IMR-90 (cell line): Measurements from ENCODE around the gene PDGFC. TPM values are rescaled to one million over a fixed set of nuclear protein-coding genes. Genes with fewer than 3 reads are reported as not detected.

Source experiments
- ATAC-seq: fragments of 200-7000 bp; cut with Tn5 transposase; 2 replicates; pipeline ENCODE4 v1.9.1; 2020; ENCODE audit warnings: low read depth, mild to moderate bottlenecking, moderate library complexity
- BruUV-seq: library from RNA; stranded (reverse); fragments of 400-500 nt; replicated peaks from 2 replicates; lab custom pipeline; 2021; lab: Mats Ljungman, UMichigan
- CTCF ChIA-PET: fragments of 300-600 bp; formaldehyde crosslinking; extraction: SDS; loops from one replicate; lab custom pipeline; 2021; ENCODE audit warnings: antibody characterized with exemption; lab: Yijun Ruan, JAX
- POLR2A ChIA-PET: fragments of 300-600 bp; sonication (Branson Sonifier 250); formaldehyde crosslinking; loops from one replicate; lab custom pipeline; 2022; ENCODE audit warnings: antibody characterized with exemption; ENCODE audit not compliant: unreplicated experiment; lab: Charles Lee
- DNase-seq: peaks from one replicate; pipeline ENCODE4 v3.0.0; 2013
- H2AFZ ChIP-seq: replicated peaks from 2 replicates; pipeline ENCODE3; 2013; ENCODE audit warnings: low read length, mild to moderate bottlenecking; ENCODE audit not compliant: poor library complexity
- H2AK5ac ChIP-seq: 2 replicates; pipeline ENCODE4 v1.6.1; 2013; ENCODE audit warnings: low read depth, low read length, inconsistent platforms
- H2AK9ac ChIP-seq: replicated peaks from 2 replicates; pipeline ENCODE3; 2013; ENCODE audit warnings: mild to moderate bottlenecking, low read depth, low read length, moderate library complexity; ENCODE audit not compliant: poor library complexity
- H2BK120ac ChIP-seq: 2 replicates; pipeline ENCODE4 v1.6.1; 2013; ENCODE audit warnings: low read depth, low read length, inconsistent platforms
- H2BK15ac ChIP-seq: 3 replicates; pipeline ENCODE4 v1.6.1; 2013; ENCODE audit warnings: low read depth, low read length, inconsistent platforms
- H2BK20ac ChIP-seq: 2 replicates; pipeline ENCODE4 v1.6.1; 2013; ENCODE audit warnings: low read depth, mild to moderate bottlenecking, inconsistent platforms, low read length, moderate library complexity
- H2BK5ac ChIP-seq: 2 replicates; pipeline ENCODE4 v1.6.1; 2013; ENCODE audit warnings: mild to moderate bottlenecking, low read depth, low read length, inconsistent platforms; ENCODE audit not compliant: poor library complexity, severe bottlenecking
- H3K14ac ChIP-seq: replicated peaks from 2 replicates; pipeline ENCODE4 v1.6.1; 2013; ENCODE audit warnings: low read depth, low read length, inconsistent platforms
- H3K18ac ChIP-seq: 2 replicates; pipeline ENCODE4 v1.6.1; 2013; ENCODE audit warnings: low read depth, low read length, control low read depth
- H3K23ac ChIP-seq: 2 replicates; pipeline ENCODE4 v1.6.1; 2013; ENCODE audit warnings: low read depth, low read length, inconsistent platforms
- H3K27ac ChIP-seq: 2 replicates; pipeline ENCODE4 v1.5.1; 2013; ENCODE audit warnings: mild to moderate bottlenecking, control low read depth, low read length; ENCODE audit not compliant: insufficient read depth
- H3K27me3 ChIP-seq: 2 replicates; pipeline ENCODE4 v1.6.1; 2013; ENCODE audit warnings: low read length; ENCODE audit not compliant: control insufficient read depth, insufficient read depth
- H3K36me3 ChIP-seq: 2 replicates; pipeline ENCODE4 v1.6.1; 2013; ENCODE audit warnings: low read length, mixed read lengths; ENCODE audit not compliant: control insufficient read depth, insufficient read depth
- H3K4ac ChIP-seq: 2 replicates; pipeline ENCODE4 v1.6.1; 2013; ENCODE audit warnings: low read depth, low read length, inconsistent platforms
- H3K4me1 ChIP-seq: 2 replicates; pipeline ENCODE4 v1.6.1; 2013; ENCODE audit warnings: low read length, mixed read lengths; ENCODE audit not compliant: control insufficient read depth, insufficient read depth
- H3K4me2 ChIP-seq: 2 replicates; pipeline ENCODE4 v1.6.1; 2013; ENCODE audit warnings: low read depth, mild to moderate bottlenecking, control low read depth, low read length, moderate library complexity
- H3K4me3 ChIP-seq: 2 replicates; pipeline ENCODE4 v1.5.1; 2013; ENCODE audit warnings: low read depth, mild to moderate bottlenecking, control low read depth, low read length, moderate library complexity; ENCODE audit not compliant: insufficient read depth
- H3K56ac ChIP-seq: 2 replicates; pipeline ENCODE4 v1.6.1; 2013; ENCODE audit warnings: low read length, inconsistent platforms; ENCODE audit not compliant: insufficient read depth; ENCODE audit errors: extremely low read depth
- H3K79me1 ChIP-seq, 2 experiments: 2 replicates each; pipeline ENCODE4 v1.6.1; 2013; ENCODE audit warnings: low read length in 2 of 2, inconsistent platforms in 1 of 2, low read depth in 1 of 2
- H3K9ac ChIP-seq: 2 replicates; pipeline ENCODE4 v1.6.1; 2013; ENCODE audit warnings: low read depth, low read length, control low read depth
- H3K9me1 ChIP-seq: 2 replicates; pipeline ENCODE4 v1.6.1; 2013; ENCODE audit warnings: low read length, inconsistent platforms; ENCODE audit not compliant: insufficient read depth
- H3K9me3 ChIP-seq: 2 replicates; pipeline ENCODE4 v1.6.1; 2013; ENCODE audit warnings: low read length; ENCODE audit not compliant: control insufficient read depth, insufficient read depth
- H4K20me1 ChIP-seq: 2 replicates; pipeline ENCODE4 v1.6.1; 2013; ENCODE audit warnings: low read length, inconsistent platforms; ENCODE audit not compliant: insufficient read depth
- H4K5ac ChIP-seq: 2 replicates; pipeline ENCODE4 v1.6.1; 2013; ENCODE audit warnings: mild to moderate bottlenecking, low read depth, low read length, control low read depth
- H4K8ac ChIP-seq, 2 experiments: 2 replicates each; pipeline ENCODE4 v1.6.1; 2013; ENCODE audit warnings: low read depth in 2 of 2, low read length in 2 of 2, control low read depth in 1 of 2, inconsistent platforms in 1 of 2
- H4K91ac ChIP-seq: 2 replicates; pipeline ENCODE4 v1.6.1; 2013; ENCODE audit warnings: low read depth, low read length, inconsistent platforms; ENCODE audit not compliant: insufficient read depth
- CEBPB ChIP-seq: IDR thresholded peaks from 2 replicates; pipeline ENCODE4 v1.6.1; 2012; ENCODE audit warnings: low read depth, low read length, improper control_type of control experiment
- CHD1 ChIP-seq: IDR thresholded peaks from 2 replicates; pipeline ENCODE4 v1.6.1; 2012; ENCODE audit warnings: low read depth, low read length, improper control_type of control experiment
- FOS ChIP-seq: fragments of 150-350 bp; IDR thresholded peaks from 2 replicates; pipeline ENCODE4 v1.6.1; 2016; ENCODE audit warnings: low read depth, low read length
- NFE2L2 ChIP-seq: fragments of 150-350 bp; IDR thresholded peaks from 2 replicates; pipeline ENCODE4 v1.6.1; 2016; ENCODE audit warnings: low read depth, mild to moderate bottlenecking, low read length
- RCOR1 ChIP-seq: IDR thresholded peaks from 2 replicates; pipeline ENCODE4 v1.6.1; 2012; ENCODE audit warnings: mild to moderate bottlenecking, low read length, improper control_type of control experiment; ENCODE audit not compliant: insufficient replicate concordance
- RFX5 ChIP-seq: IDR thresholded peaks from 2 replicates; pipeline ENCODE4 v1.8.0; 2012; ENCODE audit warnings: low read depth, mild to moderate bottlenecking, low read length, moderate library complexity
- SMC3 ChIP-seq: fragments of 150-350 bp; IDR thresholded peaks from 2 replicates; pipeline ENCODE4 v1.6.1; 2016; ENCODE audit warnings: low read depth, mild to moderate bottlenecking, antibody characterized with exemption, low read length, moderate library complexity
- WGBS, 2 experiments: methylation state at CpG; one replicate each; pipeline versions ENCODE4 v1.1.5 to v1.1.7; 2013; ENCODE audit warnings: missing lambda C conversion rate in 2 of 2; ENCODE audit not compliant: insufficient read length in 1 of 2; ENCODE audit errors: extremely low coverage in 2 of 2; 5-methylcytosine and 5-hydroxymethylcytosine counted together
- dilution Hi-C: fragments of 300-500 bp; cut with HindIII; formaldehyde crosslinking; loops from one replicate; pipeline ENCODE4 v1.14.3; 2018; ENCODE audit warnings: low sequenced_read_pairs; ENCODE audit not compliant: unreplicated experiment
- in situ Hi-C: fragments of 300-500 bp; cut with MboI; formaldehyde crosslinking; loops from 3 replicates; pipeline ENCODE4 v1.14.3; 2019; ENCODE audit warnings: low sequenced_read_pairs, inconsistent platforms, mixed read lengths
- intact Hi-C: fragments of 100-400 bp; cut with micrococcal nuclease; formaldehyde crosslinking; loops from 2 replicates; pipeline ENCODE4 v1.10.0; 2022
- polyA plus RNA-seq, 3 experiments: library from polyadenylated mRNA; depleted of rRNA; stranded (reverse); fragments of >200 nt; gene quantifications; 2 replicates each; pipeline ENCODE4 v1.2.3, GENCODE V29; 2012; ENCODE audit warnings: low replicate concordance in 1 of 3
- total RNA-seq: library from RNA; depleted of rRNA; stranded (reverse); fragments of >200 nt; gene quantifications from 2 replicates; pipeline ENCODE4 v1.2.3, GENCODE V29; 2012
- TF ChIP-seq, protein P1 (sequence below): fragments of 150-350 bp; IDR thresholded peaks from 2 replicates; pipeline ENCODE4 v1.6.1; 2017; ENCODE audit warnings: mild to moderate bottlenecking, antibody characterized with exemption, low read length, low read depth

Gene PDGFC
- total and polyA plus RNA-seq, 2 of the 4 experiments (the other 2 are of a cell fraction): 19.8 to 90.7 TPM

DNA sequence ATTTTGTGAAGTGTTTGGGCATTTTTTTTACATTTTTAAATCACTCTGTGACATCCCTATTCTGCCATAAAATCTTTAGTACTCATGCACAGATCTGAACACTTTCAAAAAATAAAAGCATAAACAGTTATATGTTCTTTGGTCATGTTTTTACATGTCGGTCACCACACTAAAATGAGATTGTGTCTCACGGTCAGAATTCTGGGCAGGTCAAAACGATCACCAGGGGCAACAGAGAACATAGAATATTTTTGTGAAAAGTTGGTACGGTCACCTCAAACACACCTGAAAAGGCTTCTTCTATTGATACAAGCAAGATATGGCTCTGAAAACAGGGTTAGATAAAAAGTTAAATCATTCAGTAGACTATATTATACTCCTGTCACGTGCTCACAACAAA, 189.1 kb downstream of the PDGFC start:
- Histone ChIP-seq H3K23ac (no peak overlapping the region), H3K36me3 (no peaks in the 10 kb centered on the region), H3K27ac (no peak overlapping the region), H2BK15ac (no peak overlapping the region), H2AK5ac (no peak overlapping the region), H2BK5ac (peak overlapping the region; percentile 28), H3K9ac (no peak overlapping the region), H3K56ac (no peak overlapping the region), H3K4me1 (peaks cover 14% of the 10 kb centered on the region), H3K9me3 (no peaks in the 10 kb centered on the region), H4K8ac (peak overlapping the region in 1 of 2 experiments; percentile 24; a peak in 1 of 4 replicates), H3K4me2 (no peak overlapping the region), H2AFZ (no peak overlapping the region), H2BK120ac (peak overlapping the region; percentile 44; the same call in 1 of the 2 replicates), H3K18ac (no peak overlapping the region), H3K14ac (peak overlapping the region; percentile 17; the same call in 1 of the 2 replicates), H3K9me1 (no peaks in the 10 kb centered on the region), H4K91ac (no peak overlapping the region), H4K20me1 (no peaks in the 10 kb centered on the region), H3K27me3 (no peaks in the 10 kb centered on the region), H2BK20ac (peak overlapping the region; percentile 45; the same call in 1 of the 2 replicates), H3K4ac (peak overlapping the region; percentile 44; the same call in 1 of the 2 replicates), H2AK9ac (no peak overlapping the region), H4K5ac (no peak overlapping the region), H3K79me1 (peaks cover 11 to 23% of the 10 kb centered on the region in 2 experiments), H3K4me3 (no peak overlapping the region)
- intact Hi-C loops: no loop called here
- CTCF ChIA-PET: interaction anchor here (0.6 kb wide), 1 partner anchor 186 kb away, joined by 3 read pairs; no protein-coding TSS in a partner anchor
- no peak for TF ChIP-seq NFE2L2
- TF ChIP-seq RFX5: no peak
- TF ChIP-seq FOS: no peak
- TF ChIP-seq CHD1: no peak
- no peak for TF ChIP-seq SMC3
- TF ChIP-seq RCOR1: no peak
- TF ChIP-seq, protein P1, sequence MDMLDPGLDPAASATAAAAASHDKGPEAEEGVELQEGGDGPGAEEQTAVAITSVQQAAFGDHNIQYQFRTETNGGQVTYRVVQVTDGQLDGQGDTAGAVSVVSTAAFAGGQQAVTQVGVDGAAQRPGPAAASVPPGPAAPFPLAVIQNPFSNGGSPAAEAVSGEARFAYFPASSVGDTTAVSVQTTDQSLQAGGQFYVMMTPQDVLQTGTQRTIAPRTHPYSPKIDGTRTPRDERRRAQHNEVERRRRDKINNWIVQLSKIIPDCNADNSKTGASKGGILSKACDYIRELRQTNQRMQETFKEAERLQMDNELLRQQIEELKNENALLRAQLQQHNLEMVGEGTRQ: no peak
- TF ChIP-seq CEBPB: no peak
- POLR2A ChIA-PET: no interaction called here
- dilution Hi-C loops: no loop called here
- ATAC-seq (no peak), DNase-seq (no peak)
- in situ Hi-C loops: no loop called here
- no CpG with 5 or more reads among the region's 5 CpGs for WGBS, 2 experiments
- BruUV-seq: no TSS peak
